HG03521 (cell line): ENCODE data around the gene FAF1.
A peak's percentile ranks its signal among the peaks of the same experiment; 100 is the strongest.

Experiments
- ATAC-seq: cut with Tn5 transposase; IDR thresholded peaks from one replicate; pipeline ENCODE4 v1.9.1; 2021; ENCODE audit warnings: mild to moderate bottlenecking, moderate library complexity; ENCODE audit not compliant: unreplicated experiment

Gene FAF1

GRCh38 chr1:50658459-50659076, 301.5 kb downstream of the FAF1 start:
- ATAC-seq = no peak

- no peak for ATAC-seq
These were observed 303.1 kb downstream of the FAF1 start for GRCh38 chr1:50656931-50657330.

- no peak for ATAC-seq
These were observed 308.4 kb downstream of the FAF1 start for GRCh38 chr1:50651476-50652263.

- ATAC-seq = no peak
These were observed 313.5 kb downstream of the FAF1 start for GRCh38 chr1:50646526-50646925.

- ATAC-seq = no peak
These were observed 314.9 kb downstream of the FAF1 start for GRCh38 chr1:50645139-50645538.

- no peak for ATAC-seq
These were observed 315.5 kb downstream of the FAF1 start for GRCh38 chr1:50644447-50645105.

GRCh38 chr1:50637460-50637859, 322.6 kb downstream of the FAF1 start:
- ATAC-seq = no peak

GRCh38 chr1:50634251-50634650, 325.8 kb downstream of the FAF1 start:
- ATAC-seq = no peak

- no peak for ATAC-seq
These were observed 326.6 kb downstream of the FAF1 start for GRCh38 chr1:50633465-50633864.

GRCh38 chr1:50631161-50631560, 328.9 kb downstream of the FAF1 start:
- ATAC-seq = no peak

- ATAC-seq = no peak
These were observed 337.8 kb downstream of the FAF1 start for GRCh38 chr1:50622259-50622658.

GRCh38 chr1:50620680-50621329, 339.3 kb downstream of the FAF1 start:
- no peak for ATAC-seq

- ATAC-seq = no peak
These were observed 344.9 kb downstream of the FAF1 start for GRCh38 chr1:50615036-50615750.

- no peak for ATAC-seq
These were observed 348.4 kb downstream of the FAF1 start for GRCh38 chr1:50611675-50612074.

- peak; percentile 65 for ATAC-seq
These were observed 349.5 kb downstream of the FAF1 start for GRCh38 chr1:50610563-50610962.

- no peak for ATAC-seq
These were observed 350.6 kb downstream of the FAF1 start for GRCh38 chr1:50609508-50609907.

- ATAC-seq = no peak
These were observed 354.7 kb downstream of the FAF1 start for GRCh38 chr1:50605186-50605875.

- no peak for ATAC-seq
These were observed 355.5 kb downstream of the FAF1 start for GRCh38 chr1:50604580-50604979.

GRCh38 chr1:50603274-50604271, 356.5 kb downstream of the FAF1 start:
- ATAC-seq = no peak
